HG03442 (cell line): ENCODE results near the gene LAMC3.

Source experiments
- ATAC-seq: cut with Tn5 transposase; IDR thresholded peaks from one replicate; pipeline ENCODE4 v1.9.1; 2021; ENCODE audit warnings: mild to moderate bottlenecking, moderate library complexity; ENCODE audit not compliant: unreplicated experiment

Gene LAMC3

DNA sequence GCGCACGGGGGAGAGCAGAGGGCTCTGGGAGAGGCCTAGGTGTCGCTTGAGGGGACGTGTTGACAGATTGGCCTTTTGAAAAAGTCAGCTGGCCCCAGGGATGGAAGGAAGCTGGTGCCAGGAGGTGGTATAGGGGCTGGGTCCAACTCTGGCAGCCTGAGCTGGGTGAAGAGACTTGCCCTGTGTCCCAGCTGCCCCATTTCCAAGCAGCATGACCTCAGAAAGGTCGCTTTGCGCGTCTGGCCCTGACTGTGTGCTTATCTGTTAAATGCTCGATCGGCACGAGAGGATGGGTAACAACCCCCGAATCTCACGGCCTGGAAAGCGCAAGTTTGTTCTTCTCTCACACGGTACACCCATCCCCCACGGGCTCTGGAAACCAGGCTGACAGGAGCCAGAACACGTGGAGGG lies 31.2 kb upstream of the LAMC3 start:
- ATAC-seq: no peak

DNA sequence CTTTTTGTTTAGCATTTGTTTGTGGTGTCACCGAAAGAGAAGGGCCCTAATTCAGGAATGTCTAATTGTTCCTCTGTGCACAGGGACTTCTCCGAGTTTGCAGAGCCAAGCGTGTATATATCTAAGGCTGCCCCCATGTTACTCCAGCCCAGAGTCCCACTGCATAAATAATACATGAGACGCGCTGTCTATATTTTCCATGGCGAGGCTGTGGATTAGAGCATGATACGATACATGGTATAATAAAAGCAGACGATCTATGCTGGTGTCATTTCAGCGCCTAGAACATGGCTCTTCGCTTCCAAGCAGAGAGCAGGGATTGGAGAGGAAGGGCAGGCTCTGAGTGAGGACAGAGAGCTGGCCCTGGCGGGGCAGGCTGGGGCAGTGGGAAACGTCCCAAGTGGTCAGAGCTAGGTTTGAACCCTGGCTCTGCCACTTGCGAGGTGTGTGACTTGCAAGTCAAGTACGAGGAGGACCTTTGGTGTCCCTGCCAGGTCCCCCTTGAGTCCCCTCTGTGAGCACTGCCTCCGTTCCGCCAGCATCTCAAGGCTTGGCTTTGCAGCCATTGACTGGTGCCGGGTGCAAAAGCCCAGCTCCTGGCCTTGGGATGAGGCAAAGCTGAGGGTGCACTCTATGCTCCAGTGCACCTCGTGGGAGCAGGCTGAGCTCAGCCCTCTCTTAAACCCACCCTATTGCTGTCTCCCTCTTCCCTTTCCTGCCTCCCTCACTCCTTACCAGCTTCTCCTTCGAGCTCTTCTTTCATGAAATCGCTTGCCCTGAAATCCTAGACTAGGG lies 29.2 kb upstream of the LAMC3 start:
- no peak for ATAC-seq

DNA sequence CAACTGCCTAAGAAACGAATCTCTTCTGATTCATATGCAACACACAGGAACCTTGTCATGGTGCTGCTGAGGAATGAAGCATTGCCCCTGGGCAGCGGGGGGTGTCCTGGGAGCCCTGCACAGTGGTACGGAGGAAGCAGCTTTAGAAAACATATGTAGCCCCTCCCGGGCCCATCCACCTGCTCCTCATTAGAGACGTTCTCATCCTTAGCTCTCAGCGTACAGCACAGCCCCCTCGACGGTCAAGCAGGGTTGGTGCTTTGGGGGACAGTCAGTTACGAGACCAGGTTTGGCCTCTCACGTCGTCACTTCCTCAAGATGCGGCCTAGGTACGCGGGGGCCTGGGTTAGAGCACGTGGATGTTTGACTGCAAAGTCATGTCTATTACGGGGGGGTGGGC lies 28.4 kb upstream of the LAMC3 start:
- no peak for ATAC-seq

DNA sequence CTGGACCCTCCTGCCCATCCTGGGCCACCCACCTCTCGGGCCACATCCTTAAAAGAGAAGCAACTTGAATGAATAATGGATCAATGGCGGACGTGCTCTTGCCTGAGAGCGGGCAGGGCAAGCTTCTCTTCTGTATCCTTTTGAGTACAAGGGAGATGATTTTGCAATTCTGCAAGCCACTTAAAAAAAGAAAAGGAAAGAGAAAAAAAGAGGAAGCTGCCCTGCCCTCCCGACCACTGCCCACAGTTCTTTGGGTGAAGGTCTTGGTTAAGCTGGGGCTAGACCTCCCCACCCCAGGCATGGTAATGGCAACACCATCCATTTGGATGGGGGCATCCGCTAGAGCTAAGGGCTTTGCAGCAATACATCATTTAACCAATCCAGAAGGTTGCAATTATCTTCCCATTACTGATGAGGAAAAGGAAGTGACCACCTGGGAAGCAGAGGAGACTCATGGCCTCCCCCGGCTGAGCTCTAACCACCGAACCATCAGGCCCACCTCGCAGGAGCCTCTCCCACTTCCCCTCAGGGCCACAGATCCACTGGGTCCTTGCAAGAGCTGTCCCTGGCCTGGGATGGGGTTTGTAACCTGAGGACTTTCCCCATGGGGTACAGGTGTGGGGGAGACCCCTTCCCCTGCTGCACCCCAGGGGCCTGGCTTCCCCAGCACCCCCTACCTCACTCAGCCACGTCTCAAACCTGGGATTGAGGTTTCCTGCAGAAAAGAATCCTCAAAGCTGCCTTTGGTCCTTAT lies 27.8 kb upstream of the LAMC3 start:
- ATAC-seq: no peak

DNA sequence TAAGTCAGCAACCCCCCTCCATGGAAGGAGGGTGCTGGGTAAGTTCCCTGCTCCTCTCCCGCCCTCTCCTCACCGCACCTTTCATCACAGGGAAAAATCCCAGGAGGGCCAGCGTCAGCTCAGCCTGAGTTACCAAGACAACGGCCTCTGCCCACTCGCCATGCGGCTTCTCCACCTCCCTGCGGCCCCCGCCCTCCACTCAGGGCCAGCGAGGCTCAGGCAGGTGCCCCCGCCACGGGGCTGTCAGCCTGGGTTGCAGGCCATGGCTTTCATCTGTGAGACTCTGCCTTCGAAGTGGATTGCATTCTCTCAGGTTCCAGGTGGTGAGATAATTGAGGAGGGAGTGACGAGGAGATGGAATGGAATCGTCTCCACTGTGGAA lies 27.2 kb upstream of the LAMC3 start:
- no peak for ATAC-seq

DNA sequence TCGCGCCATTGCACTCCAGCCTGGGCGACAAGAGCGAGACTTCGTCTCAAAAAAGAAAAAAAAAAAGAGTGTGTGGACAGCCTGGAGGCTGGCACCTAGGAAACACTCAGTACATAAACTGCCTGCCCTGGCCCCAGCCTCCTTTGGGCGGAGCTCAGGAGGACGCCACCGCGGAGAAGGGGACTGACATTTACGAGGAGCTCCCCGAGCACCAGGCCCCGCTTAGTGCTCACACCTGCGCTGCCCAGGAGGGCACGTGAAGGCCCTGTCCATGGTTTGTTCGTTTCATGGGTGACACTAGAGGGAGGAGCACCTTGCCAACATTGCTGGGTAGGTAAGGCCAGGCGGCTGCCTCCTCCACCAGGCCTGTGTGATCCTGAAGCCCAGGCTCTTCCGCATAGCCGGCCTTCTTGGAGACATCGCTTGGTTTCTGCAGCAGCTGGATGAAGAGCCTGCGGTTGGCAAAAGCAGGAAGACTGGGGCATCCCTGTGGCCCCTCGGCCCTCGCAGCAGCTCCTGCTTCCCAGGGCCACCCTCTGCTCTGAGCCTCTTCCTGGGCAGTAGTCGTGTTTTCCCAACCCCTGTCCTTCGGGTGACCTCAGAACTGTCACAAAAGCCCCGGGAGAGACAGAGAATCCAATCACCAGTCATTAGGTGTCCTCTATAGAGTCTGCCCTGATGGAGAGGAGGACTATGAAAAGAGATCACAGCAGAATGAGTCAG lies 26.2 kb upstream of the LAMC3 start:
- ATAC-seq: no peak

DNA sequence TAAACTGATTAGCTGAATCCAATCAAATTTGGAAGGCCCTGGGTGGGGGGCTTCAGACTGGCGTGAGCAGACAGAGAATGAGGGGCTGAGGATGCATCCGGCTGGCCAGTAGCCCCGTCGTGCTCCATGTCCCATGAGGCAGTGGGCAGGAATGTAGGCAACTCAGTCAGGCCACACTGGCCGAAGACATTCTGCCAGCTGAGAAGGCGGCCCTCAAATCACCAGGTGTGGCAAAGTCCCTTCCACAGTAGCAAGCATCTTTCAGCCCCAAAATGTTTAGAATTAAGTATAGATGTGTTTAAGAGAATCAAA lies 25.7 kb upstream of the LAMC3 start:
- no peak for ATAC-seq

DNA sequence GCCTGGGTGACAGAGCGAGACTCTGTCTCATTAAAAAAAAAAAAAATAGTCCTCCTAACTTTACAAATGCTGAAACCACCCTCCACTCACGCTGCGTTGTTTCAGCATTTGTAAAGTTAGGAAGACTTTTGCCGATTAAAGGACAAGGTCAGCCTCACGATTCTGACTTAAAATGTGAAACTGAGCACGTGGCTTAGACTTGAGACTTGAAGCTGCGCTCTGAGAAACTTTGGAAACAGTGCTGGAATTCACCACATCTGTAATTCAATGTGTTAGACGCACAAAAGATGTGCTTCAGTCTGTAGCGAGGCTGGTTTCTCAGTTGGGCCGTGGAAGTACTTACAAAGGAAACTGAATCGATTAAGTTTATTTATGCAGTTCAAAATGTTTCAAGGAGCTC lies 25.0 kb upstream of the LAMC3 start:
- ATAC-seq: no peak

DNA sequence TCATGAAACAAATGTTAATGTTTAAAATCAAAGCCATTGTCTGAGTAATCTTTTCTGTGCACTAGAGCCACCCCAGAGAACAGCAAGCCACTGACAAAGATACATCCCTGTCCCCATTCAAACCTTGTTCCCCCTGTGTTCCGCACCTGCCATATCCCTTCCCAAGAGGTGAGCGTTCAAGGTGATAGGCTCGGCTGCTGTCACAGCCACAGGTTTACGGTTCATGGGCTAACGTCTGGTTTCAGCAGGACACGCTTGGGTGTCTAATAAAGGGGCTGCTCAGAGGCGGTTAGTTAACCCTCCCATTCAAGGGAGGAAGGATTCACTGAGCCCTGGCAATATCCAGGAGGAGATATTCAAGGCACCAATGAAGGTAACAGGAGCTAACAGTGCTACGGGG lies 24.5 kb upstream of the LAMC3 start:
- ATAC-seq: no peak

DNA sequence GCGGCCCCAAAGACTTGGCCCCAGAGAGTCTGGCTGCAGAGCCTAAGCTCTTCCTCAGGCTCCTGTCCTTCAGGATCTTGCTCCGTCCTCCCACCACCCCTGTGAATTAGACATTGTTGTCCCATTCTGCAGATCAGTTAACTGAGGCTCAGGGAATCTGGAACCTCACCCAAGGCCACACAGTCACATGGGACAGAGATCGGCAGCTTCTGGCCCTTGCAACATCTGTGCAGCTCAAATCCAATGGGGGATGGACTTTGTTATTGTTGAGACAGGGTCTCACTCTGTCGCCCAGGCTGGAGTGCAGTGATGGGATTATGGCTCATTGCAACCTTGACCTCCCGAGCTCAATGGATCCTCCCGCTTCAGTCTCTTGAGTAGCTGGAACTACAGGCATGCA lies 23.9 kb upstream of the LAMC3 start:
- no peak for ATAC-seq

DNA sequence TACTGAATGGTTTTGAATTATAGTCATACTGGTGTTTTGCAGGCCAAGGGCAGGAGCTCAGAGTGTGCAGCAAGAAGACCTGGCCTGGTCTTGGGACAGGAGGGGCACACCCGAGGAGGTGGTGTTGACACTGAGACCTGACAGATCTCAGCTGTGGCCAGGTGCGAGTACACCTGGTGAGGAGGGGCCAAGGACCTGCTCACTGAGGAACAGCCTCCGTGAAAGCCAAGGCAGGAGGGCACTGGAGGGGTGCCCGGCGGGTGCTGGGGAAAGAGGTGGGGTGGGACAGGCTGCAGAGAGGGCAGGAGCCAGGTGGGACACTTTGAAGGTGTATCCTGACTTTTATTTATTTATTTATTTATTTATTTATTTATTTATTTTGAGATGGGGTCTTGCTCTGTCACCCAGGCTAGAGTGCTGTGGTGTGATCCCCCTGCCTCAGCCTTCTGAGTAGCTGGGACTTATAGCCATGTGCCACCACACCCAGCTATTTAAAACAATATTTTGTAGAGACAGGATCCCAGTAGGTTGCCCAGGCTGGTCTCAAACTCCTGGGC lies 23.3 kb upstream of the LAMC3 start:
- no peak for ATAC-seq

DNA sequence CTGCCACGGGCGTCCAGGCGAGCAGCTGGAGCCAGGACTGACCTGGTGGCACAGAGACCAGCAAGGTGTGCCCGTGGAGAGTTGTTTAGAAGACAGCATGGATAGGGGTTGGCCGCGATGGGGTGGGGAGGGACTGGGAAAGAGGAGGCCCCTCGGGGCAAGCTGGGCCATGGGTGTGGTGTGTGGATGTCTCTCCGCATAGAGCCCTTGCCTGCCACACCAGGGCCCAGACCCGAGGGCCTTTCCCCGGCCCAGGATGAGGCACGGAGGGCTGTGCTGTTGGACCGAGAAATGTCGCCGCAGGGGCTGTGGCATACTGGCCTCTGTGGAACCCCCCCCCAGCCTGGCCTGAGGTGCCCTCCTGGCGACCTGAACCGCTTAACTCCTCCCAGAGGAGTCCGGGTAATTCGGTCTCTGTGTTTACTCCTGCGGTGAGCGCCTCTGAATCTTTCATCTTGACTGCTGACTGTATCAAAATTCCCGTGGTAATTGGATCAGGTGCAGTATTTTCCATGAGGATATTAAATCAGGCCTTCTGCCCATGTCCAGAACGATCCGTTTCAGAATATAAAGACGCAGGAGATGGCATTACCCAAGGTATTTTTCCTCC lies 22.5 kb upstream of the LAMC3 start:
- no peak for ATAC-seq

DNA sequence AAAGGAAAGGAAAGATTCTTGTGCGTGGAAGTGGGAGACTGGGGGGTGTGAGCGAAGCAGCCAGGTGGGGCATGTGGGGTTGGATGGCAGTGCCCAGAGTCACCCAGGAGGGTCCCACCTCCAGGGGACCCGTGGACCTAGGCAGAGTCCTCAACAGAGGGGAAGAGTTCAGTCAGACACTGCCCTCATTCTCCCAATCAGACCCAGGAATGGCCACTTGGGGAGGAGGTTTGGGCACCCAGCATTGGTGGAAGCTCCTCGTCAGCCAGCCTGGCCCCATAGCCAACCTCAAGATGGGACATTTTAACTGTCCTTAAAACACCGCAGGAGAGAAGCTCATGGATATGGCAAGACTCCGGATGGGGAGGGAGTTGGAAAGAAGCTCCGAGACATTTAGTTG lies 21.9 kb upstream of the LAMC3 start:
- no peak for ATAC-seq

DNA sequence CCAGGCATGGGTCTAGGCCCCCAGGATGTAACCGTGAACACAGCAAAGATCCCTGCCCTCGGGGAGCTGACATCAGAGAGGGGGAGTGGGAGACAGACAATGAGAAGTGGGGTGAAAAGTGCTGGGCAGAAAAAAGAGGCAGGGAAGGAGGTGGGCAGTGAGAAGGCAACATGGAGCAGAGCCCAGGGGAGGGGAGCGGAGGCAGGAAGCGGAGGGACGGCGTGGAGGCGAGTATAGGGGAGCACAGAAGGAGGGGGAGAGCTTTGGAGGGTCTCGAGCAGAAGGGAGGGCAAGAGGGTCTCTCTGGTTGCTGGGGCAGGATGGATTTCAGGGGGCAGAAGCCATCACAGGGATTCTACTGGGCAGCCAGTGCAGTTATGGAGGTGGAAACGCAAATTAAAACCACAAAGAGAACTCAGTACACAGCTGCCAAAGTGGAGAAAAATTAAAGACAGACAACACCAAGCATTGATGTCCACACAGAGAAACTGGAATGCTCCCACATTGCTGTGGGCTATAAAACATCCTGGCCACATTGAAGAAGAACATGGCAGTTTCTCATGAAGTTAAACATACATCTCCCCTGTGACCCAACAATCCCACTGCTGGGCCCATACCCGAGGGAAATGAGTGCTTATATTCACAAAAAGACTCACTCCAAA lies 21.1 kb upstream of the LAMC3 start:
- no peak for ATAC-seq

DNA sequence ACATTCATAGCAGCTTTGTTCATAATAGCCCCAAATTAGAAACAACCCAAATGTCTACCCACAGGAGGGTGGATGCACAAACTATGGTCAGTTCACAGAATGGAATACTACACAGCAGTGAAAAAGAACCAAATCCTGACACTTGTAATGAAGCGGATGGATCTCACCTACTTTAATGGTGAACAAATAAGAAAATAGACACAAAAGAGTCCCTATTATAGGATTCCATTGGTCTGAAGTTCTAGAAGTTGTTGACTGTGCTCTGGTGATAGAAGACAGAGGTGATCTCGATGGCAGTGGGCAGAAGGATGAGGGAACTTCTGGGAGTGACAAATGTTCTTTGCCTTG lies 20.6 kb upstream of the LAMC3 start:
- no peak for ATAC-seq

DNA sequence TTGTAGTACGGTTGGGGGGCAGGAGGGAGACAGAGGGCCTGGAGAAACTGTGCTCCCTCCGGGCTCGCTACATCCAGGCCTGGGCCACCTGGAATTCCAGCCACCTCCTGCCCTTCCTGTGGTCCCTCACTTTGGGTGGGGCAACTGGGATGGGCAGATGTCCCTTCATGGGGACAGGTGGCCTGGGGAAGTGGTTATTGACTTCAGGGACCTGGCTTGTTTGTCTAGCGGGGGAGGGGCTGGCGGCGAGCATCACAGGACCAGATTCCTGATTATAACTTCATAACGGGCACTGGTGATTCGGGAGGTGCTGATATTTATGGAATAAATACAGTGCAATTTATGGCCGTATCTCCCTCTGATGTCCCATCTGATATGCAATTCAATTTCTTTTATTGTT lies 20.1 kb upstream of the LAMC3 start:
- no peak for ATAC-seq

DNA sequence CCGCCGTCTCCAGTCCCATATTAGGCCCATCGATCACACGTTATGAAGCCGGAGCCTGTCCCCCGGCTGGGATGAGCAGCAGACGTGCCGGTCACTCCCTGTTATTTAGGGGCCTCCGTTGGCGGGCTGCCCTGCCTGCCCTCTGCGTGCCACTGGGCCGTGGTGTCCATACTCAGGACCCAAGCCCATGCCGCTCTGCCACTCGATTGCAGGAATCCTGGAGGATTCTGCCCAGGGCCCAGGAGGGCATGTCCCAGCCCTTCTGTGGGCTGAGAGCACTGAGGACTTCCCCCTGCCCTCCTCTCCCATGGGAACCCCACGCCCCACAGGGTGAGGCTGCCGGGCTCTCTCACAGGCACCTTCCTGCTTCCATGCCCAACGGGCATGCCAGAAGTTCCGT lies 19.6 kb upstream of the LAMC3 start:
- ATAC-seq: no peak

DNA sequence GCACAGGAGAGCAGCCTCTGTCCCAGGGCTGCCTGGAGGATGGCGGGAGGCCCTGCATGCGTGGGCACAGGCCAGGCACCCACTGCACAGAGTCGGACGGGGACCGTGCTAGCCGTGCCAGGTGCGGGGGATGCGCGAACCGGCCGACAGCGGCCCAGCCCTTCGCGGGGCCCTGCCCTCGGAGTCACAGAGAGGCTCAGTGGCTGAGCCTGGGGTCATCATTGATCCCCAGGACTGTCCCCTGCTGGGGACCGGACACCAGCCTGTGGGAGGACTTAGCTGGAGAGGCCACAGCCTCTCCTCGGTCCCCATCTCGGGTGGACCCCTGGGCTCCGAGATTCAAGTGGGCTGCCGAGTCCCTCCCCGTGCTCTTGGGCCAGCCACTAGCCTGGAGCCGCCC lies 19.1 kb upstream of the LAMC3 start:
- ATAC-seq: no peak

DNA sequence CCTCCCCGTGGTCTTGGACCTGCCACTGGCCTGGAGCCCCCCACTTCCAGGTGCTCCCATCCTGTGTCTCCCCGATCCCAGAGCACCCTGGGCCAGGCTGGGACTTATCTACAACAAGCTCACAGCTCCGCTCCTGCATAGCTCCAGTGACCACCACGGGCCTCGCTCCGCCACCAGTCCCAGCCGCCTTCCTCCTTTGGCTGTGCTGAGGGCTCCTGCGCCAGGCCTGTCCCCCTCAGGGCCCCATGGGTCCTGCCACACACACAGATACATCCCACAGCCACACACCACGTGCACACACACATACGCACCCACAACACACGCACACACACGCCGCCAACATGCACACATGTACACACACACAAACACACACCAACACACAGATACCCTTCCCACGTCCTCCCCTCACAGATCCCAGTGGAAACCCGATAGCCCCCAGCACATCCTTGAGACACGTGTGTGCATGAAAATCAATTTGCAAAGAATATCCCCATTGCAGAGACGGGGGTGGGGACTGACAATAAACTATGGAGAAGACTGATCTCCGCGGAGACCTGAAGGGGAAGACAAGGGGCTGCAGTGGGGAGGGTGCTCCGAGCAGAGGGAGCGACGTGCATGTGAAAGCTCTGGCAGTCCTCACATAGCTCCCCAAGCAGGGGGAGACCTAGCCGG lies 18.5 kb upstream of the LAMC3 start:
- no peak for ATAC-seq

DNA sequence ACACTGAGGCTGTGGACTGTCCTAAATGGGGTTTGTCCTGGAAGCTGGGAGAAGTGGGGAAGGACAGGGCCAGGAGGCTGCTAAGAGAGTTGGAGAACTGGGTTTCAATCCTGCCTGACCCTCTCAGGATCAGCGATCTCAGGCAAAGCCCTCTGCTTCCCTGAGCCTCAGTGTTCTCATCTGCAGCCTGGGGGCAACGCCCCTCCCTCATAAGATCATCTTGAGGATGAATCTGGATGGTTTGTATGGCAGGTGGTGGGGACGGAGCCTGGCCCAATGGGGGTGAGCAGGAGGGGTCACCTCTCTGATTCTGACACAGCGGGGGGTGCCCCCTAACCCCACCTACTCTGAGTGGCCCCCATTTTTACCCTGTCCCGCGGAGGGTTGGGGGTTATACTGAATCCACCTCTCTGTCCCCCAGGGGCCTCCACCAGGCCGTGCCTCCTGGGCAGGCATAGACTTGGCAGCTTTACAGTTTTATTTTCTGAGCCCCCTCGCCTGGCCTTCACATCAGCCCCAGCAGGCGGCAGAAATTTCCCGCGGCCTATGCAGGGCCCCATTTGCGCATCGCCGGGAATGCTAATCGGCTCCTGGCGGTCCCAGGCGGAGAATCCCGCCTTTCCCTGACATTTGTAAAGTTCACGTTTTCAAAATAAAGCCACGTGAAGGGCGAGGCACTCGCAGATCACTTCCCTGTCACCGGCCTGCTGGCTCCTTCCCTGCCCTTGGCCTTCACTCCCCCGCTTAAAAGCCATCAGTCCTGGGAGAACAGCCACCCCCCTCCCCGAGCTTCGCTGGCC lies 17.8 kb upstream of the LAMC3 start:
- no peak for ATAC-seq
